ENCODE results near the gene COA4.
A peak's percentile ranks its signal among the peaks of the same experiment; 100 is the strongest.
"Not testable (repeated sequence)": the region's sequence is repeated elsewhere in the genome, so short reads cannot be mapped to it uniquely, and the experiment has no call there.

COA4 gene

GRCh38 chr11:73876424-73877310 is at the start of gene COA4, which contains the start of gene PAAF1:
COA4 (minus strand) TSS chr11:73876846; CDS start chr11:73873378, 3,468 bp downstream.
PAAF1 (plus strand) TSS chr11:73876999; CDS start chr11:73877022, 23 bp downstream.
- peak; percentile 88 for DNase-seq (ENCODE audit: low read depth)

- DNase-seq (ENCODE audit: low read depth), result no peak
These were observed 44.5 kb upstream of the COA4 start for GRCh38 chr11:73921180-73921579.

GRCh38 chr11:73916435-73916834 is 39.8 kb upstream of the COA4 start:
- DNase-seq (ENCODE audit: low read depth), result no peak

GRCh38 chr11:73914284-73914683 is 37.6 kb upstream of the COA4 start:
- no peak for DNase-seq (ENCODE audit: low read depth)

GRCh38 chr11:73913472-73913871 is 36.8 kb upstream of the COA4 start:
- no peak for DNase-seq (ENCODE audit: low read depth)

GRCh38 chr11:73912026-73912425 is 35.4 kb upstream of the COA4 start:
- no peak for DNase-seq (ENCODE audit: low read depth)

GRCh38 chr11:73907191-73907590 is 30.5 kb upstream of the COA4 start:
- DNase-seq (ENCODE audit: low read depth), result no peak

- no peak for DNase-seq (ENCODE audit: low read depth)
These were observed 25.7 kb upstream of the COA4 start for GRCh38 chr11:73902303-73902702.

- no peak for DNase-seq (ENCODE audit: low read depth)
These were observed 18.2 kb upstream of the COA4 start for GRCh38 chr11:73894725-73895335.

- no peak for DNase-seq (ENCODE audit: low read depth)
These were observed 16.4 kb upstream of the COA4 start for GRCh38 chr11:73893041-73893440.

GRCh38 chr11:73889536-73889935 is 12.9 kb upstream of the COA4 start:
- DNase-seq (ENCODE audit: low read depth), result no peak

- no peak for DNase-seq (ENCODE audit: low read depth)
These were observed 12.4 kb upstream of the COA4 start for GRCh38 chr11:73889019-73889418.

- DNase-seq (ENCODE audit: low read depth), result no peak
These were observed 11.6 kb upstream of the COA4 start for GRCh38 chr11:73888244-73888643.

GRCh38 chr11:73883856-73884255 is 7.2 kb upstream of the COA4 start:
- DNase-seq (ENCODE audit: low read depth), result no peak

GRCh38 chr11:73880449-73880848 is 3.8 kb upstream of the COA4 start:
- not testable (repeated sequence) for DNase-seq (ENCODE audit: low read depth)

GRCh38 chr11:73878771-73879170 is 2.1 kb upstream of the COA4 start:
- no peak for DNase-seq (ENCODE audit: low read depth)

- DNase-seq (ENCODE audit: low read depth), result no peak
These were observed 806 bp downstream of the COA4 start for GRCh38 chr11:73875840-73876239.

- DNase-seq (ENCODE audit: low read depth), result no peak
These were observed 1.3 kb downstream of the COA4 start for GRCh38 chr11:73875380-73875779.

- no peak for DNase-seq (ENCODE audit: low read depth)
These were observed 3.8 kb downstream of the COA4 start for GRCh38 chr11:73872749-73873357.

- DNase-seq (ENCODE audit: low read depth), result no peak
These were observed 6.4 kb downstream of the COA4 start for GRCh38 chr11:73870261-73870660.

GRCh38 chr11:73869332-73869949 is 7.2 kb downstream of the COA4 start:
- no peak for DNase-seq (ENCODE audit: low read depth)

- no peak for DNase-seq (ENCODE audit: low read depth)
These were observed 10.1 kb downstream of the COA4 start for GRCh38 chr11:73866586-73866996.

Measured in stimulated activated CD8-positive, alpha-beta memory T cell treated with anti-CD3 and anti-CD28 coated beads, Interleukin-12 subunit alpha, Interleukin-12 subunit beta, amount 100 ng/mL, for 1 hour (primary cell).